ENCODE results near the gene WDR35.
A peak's percentile ranks its signal among the peaks of the same experiment; 100 is the strongest.

The WDR35 gene

GRCh38 chr2:19865151-19865550 lies 124.8 kb downstream of the WDR35 start:
- no peak for DNase-seq

GRCh38 chr2:19864381-19864780 lies 125.5 kb downstream of the WDR35 start:
- DNase-seq = no peak

GRCh38 chr2:19863303-19864041 lies 126.4 kb downstream of the WDR35 start:
- DNase-seq = peak; percentile 74 to 75

GRCh38 chr2:19861813-19862212 lies 128.1 kb downstream of the WDR35 start:
- DNase-seq = no peak

Measured in stimulated activated CD4-positive, alpha-beta T cell treated with anti-CD3 and anti-CD28 coated beads, Interleukin-2, amount 100 ng/mL, for 24 hours (primary cell).